ENCODE data around the gene ZBTB20. TPM values are rescaled to one million over a fixed set of nuclear protein-coding genes. Genes with fewer than 3 reads are reported as not detected.

Gene ZBTB20
- 10 to 100 TPM; 52.7 to 58.3 (median 55.9) TPM for total RNA-seq
- total RNA-seq (2013): 99.9 TPM

DNA sequence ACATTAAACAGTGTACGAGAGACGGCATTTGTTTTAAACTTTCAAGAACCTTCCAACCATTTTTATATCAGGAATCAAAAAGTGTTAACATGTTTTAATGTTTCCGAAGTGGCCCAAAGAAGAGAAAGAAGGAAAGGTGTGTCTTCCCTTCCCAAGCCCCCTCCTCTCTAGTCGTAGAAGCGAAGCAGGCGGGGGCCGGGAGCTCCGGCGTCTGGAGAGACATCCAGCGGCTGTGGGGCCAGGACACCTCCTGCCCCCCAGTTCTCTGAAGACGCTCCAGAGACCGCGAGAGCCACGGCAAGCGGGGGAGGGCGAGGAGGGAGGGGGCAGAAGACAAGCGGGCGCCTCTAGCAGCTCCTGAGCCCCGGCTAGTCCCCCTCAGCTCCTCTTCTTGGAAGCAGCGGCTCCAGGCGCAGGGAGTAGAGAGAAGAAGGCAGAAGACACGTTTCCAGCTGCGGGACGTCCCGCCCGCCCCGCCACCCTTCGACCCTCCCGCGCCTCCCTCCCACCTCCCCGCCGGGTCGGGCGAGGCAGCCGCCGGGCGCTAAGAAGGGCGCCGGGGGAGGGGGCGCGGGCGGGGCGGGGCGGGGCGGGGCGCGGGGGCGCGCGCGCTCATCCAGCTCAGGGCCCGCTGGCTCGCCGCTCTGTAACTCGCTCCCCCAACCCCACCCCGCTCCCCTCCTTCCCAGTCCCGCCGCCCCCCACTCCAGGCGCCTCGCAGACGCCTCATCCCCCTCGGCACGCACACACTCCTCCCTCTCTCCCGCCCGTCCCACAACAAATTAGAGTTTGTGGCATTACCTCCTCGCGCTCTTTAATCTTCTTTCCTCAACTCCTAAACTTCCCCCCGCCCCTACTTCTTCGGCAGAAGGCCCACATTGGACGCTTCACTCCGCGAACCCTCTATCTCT, at the start of gene ZBTB20:
Gene ZBTB20, minus strand, starts transcription at position 871 of the 911 bp plus-strand sequence.
- Histone ChIP-seq H3K36me3 (ENCODE audit: control insufficient read depth, insufficient read depth, low read length) (no peaks in the 10 kb centered on the region), H3K4me1 (ENCODE audit: control insufficient read depth, insufficient read depth, low read length) (peaks cover 10% of the 10 kb centered on the region), H3K27me3 (ENCODE audit: control insufficient read depth, insufficient read depth, low read length) (no peaks in the 10 kb centered on the region), H3K4me3 (ENCODE audit: low read length) (peak within 1 kb of the TSS; percentile 90), H3K9me3 (ENCODE audit: control insufficient read depth, insufficient read depth, low read length) (no peaks in the 10 kb centered on the region), H3K27ac (ENCODE audit: low read length) (peak within 1 kb of the TSS; percentile 96)
- TF ChIP-seq, protein P1, sequence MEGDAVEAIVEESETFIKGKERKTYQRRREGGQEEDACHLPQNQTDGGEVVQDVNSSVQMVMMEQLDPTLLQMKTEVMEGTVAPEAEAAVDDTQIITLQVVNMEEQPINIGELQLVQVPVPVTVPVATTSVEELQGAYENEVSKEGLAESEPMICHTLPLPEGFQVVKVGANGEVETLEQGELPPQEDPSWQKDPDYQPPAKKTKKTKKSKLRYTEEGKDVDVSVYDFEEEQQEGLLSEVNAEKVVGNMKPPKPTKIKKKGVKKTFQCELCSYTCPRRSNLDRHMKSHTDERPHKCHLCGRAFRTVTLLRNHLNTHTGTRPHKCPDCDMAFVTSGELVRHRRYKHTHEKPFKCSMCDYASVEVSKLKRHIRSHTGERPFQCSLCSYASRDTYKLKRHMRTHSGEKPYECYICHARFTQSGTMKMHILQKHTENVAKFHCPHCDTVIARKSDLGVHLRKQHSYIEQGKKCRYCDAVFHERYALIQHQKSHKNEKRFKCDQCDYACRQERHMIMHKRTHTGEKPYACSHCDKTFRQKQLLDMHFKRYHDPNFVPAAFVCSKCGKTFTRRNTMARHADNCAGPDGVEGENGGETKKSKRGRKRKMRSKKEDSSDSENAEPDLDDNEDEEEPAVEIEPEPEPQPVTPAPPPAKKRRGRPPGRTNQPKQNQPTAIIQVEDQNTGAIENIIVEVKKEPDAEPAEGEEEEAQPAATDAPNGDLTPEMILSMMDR (IDR thresholded peaks at IDR 0.05): no peak
- Mint-ChIP-seq H3K27me3 (ENCODE audit: low read depth in 2 of 2) (no peaks in the 10 kb centered on the region), H3K9me3 (no peaks in the 10 kb centered on the region), H3K4me1 (peaks cover 18 to 19% of the 10 kb centered on the region in 2 donors), H3K36me3 (no peaks in the 10 kb centered on the region), H3K27ac (peak within 1 kb of the TSS; percentile 90 to 99), H3K4me3 (peak within 1 kb of the TSS; percentile 94)
- ATAC-seq (peak; percentile 19 to 40 (median 20)), DNase-seq (peak; percentile 67 to 82)
- WGBS (ENCODE audit: insufficient coverage): under 1% methylated on average over 60 of the region's 72 CpGs
- intact Hi-C loops (cut with micrococcal nuclease): loop anchor here (1.0 to 5.0 kb wide), 9 partner anchors 19 to 1449 kb away; partner anchors contain the start of genes ATP6V1A, CCDC191, NAA50 and QTRT2

DNA sequence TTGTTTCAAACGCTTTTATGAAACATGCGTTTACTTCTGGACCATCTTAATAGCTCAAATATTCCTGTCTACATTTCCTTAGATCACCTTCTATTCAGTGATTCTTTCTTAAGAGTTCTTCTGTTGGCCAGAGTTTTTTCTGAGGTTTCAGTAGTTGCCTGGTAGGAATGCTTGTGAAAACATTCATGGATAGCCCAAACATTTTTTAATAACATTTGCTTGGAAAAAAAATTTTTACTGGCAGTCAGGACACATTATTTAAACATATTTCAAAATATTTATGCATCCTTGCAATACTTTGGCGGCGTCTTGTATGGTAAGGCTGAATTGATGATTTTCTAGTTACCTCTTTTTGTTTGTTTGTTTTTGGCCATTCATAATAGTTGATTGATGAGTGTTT, 47.4 kb upstream of the ZBTB20 start:
- H3K9me3 Mint-ChIP-seq: peaks cover 0 to 4% of the 10 kb centered on the region in 2 donors
- no peaks in the 10 kb centered on the region for H3K9me3 ChIP-seq (ENCODE audit: control insufficient read depth, insufficient read depth, low read length)
- DNase-seq (no peak), ATAC-seq (no peak)
- no peaks in the 10 kb centered on the region for H3K27me3 ChIP-seq (ENCODE audit: control insufficient read depth, insufficient read depth, low read length)
- no peak overlapping the region for H3K27ac Mint-ChIP-seq
- WGBS (ENCODE audit: insufficient coverage): 96% methylated on average over 2 of the region's 4 CpGs
- H3K36me3 ChIP-seq (ENCODE audit: control insufficient read depth, insufficient read depth, low read length): no peaks in the 10 kb centered on the region
- intact Hi-C loops (cut with micrococcal nuclease): no loop called here
- no peak overlapping the region for H3K4me3 Mint-ChIP-seq
- H3K4me1 Mint-ChIP-seq: peaks cover 0 to 5% of the 10 kb centered on the region in 2 donors
- H3K4me1 ChIP-seq (ENCODE audit: control insufficient read depth, insufficient read depth, low read length): no peaks in the 10 kb centered on the region
- no peak overlapping the region for H3K4me3 ChIP-seq (ENCODE audit: low read length)
- TF ChIP-seq, protein P1 (IDR thresholded peaks at IDR 0.05): no peak
- no peak overlapping the region for H3K27ac ChIP-seq (ENCODE audit: low read length)
- H3K27me3 Mint-ChIP-seq (ENCODE audit: low read depth in 2 of 2): peaks cover 0 to 8% of the 10 kb centered on the region in 2 donors
- H3K36me3 Mint-ChIP-seq: no peaks in the 10 kb centered on the region

DNA sequence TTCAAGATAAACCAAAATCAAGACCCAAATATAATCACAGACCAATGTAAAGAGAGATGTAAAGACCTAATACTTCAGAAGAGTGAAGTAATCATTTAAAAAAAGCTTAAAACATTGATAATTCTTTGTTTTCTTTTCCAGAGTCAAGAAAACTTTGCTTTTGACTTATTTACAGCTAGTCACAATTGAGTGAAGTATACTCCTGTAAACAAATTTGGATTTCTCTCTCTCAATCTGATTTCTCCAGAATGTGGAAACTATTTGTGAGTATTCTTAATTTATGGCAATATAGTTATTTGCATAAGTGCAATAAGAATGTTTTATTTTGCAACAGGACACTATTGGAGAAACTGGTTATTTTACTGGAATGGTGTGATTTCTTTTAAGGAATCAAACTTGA, 43.7 kb upstream of the ZBTB20 start:
- Mint-ChIP-seq H3K4me3 (no peak overlapping the region), H3K36me3 (no peaks in the 10 kb centered on the region), H3K4me1 (peaks cover 14 to 15% of the 10 kb centered on the region in 2 donors), H3K9me3 (peaks cover 0 to 2% of the 10 kb centered on the region in 2 donors), H3K27me3 (ENCODE audit: low read depth in 2 of 2) (no peaks in the 10 kb centered on the region), H3K27ac (no peak overlapping the region)
- DNase-seq: no peak
- TF ChIP-seq, protein P1 (IDR thresholded peaks at IDR 0.05): no peak
- ATAC-seq: no peak
- no peaks in the 10 kb centered on the region for H3K27me3 ChIP-seq (ENCODE audit: control insufficient read depth, insufficient read depth, low read length)
- H3K9me3 ChIP-seq (ENCODE audit: control insufficient read depth, insufficient read depth, low read length): no peaks in the 10 kb centered on the region
- H3K27ac ChIP-seq (ENCODE audit: low read length): no peak overlapping the region
- H3K4me3 ChIP-seq (ENCODE audit: low read length): no peak overlapping the region
- H3K4me1 ChIP-seq (ENCODE audit: control insufficient read depth, insufficient read depth, low read length): peaks cover 4% of the 10 kb centered on the region
- H3K36me3 ChIP-seq (ENCODE audit: control insufficient read depth, insufficient read depth, low read length): no peaks in the 10 kb centered on the region
- intact Hi-C loops (cut with micrococcal nuclease): no loop called here
